ENCODE data around the gene MPC1.

MPC1 gene

DNA sequence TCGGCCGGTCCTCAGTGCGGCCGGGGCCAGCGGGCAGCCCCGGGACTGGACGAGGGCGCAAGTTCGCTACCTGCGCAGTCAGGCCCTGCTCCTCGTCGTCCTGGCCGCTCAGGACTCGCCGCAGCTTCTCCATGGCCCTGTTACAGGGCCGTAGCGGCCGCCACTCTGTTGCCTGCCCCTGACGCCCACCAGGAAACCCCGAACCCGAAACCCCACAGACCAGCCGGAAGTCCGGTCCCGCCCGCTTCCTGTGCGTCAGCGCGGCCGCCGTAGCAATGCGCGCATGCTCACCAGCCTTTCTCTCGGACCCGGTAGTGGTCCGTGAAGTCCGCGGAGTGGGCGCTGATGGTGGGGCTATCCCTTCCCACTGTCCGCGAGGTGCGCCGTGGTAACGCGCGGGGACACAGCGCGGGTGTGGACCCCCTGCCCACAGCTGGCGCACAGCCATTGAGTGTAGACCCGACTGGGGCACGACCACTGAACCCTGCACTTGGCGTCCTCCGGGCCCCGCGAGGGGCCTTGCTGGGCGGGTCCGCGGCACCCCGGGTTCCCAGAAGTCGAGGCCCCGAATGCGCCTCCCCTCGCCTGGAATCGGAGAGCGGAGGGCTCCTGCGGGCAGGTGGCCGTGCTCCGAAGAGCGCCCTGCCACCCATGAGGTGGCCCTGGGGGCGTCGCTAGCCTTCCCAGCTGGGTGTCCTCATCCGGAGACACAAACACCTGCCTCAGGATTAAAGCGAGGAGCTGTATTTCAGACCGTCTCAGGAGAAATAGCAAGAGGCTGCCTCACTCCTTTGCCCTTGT lies 40.2 kb downstream of the MPC1 start, which contains the start of gene SFT2D1:
Gene SFT2D1, minus strand, starts transcription at position 197 of the 801 bp plus-strand sequence. Its CDS starts 64 bp downstream, at position 133.
- H3K4me3 ChIP-seq (ENCODE audit: low read length), result peak within 1 kb of the TSS; percentile 89
- DNase-seq (ENCODE audit: low read depth), result peak; percentile 74
- TF ChIP-seq, protein P1, sequence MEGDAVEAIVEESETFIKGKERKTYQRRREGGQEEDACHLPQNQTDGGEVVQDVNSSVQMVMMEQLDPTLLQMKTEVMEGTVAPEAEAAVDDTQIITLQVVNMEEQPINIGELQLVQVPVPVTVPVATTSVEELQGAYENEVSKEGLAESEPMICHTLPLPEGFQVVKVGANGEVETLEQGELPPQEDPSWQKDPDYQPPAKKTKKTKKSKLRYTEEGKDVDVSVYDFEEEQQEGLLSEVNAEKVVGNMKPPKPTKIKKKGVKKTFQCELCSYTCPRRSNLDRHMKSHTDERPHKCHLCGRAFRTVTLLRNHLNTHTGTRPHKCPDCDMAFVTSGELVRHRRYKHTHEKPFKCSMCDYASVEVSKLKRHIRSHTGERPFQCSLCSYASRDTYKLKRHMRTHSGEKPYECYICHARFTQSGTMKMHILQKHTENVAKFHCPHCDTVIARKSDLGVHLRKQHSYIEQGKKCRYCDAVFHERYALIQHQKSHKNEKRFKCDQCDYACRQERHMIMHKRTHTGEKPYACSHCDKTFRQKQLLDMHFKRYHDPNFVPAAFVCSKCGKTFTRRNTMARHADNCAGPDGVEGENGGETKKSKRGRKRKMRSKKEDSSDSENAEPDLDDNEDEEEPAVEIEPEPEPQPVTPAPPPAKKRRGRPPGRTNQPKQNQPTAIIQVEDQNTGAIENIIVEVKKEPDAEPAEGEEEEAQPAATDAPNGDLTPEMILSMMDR (IDR thresholded peaks at IDR 0.05; ENCODE audit: insufficient read depth, low read depth, low read length, missing control alignments), result no peak

GRCh38 chr6:166341977-166342348 lies 40.8 kb downstream of the MPC1 start:
- TF ChIP-seq, protein P1 (IDR thresholded peaks at IDR 0.05; ENCODE audit: insufficient read depth, low read depth, low read length, missing control alignments), result no peak
- H3K4me3 ChIP-seq (ENCODE audit: low read length), result peak overlapping the region; percentile 89
- DNase-seq (ENCODE audit: low read depth), result peak; percentile 19

DNA sequence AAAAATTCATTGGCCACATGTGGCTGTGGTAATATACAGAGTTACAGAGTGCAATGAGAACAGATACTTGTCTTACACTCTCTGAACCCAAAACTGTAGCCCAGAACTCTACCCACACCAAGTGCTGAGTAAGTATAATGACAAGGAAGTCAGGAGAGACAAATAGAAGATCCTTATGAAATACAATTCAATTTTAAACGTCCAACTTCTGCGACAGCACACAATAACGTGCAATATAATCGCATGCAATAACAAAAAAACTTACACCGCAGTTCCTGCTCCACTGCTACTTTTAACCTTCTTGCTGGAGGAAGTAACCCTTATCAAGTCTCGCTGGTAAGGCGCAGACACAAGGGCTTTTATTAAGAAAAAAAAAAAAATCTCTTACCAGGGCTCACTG lies 41.3 kb downstream of the MPC1 start:
- DNase-seq (ENCODE audit: low read depth), result no peak

GRCh38 chr6:166338854-166339253 lies 43.9 kb downstream of the MPC1 start:
- no peak for DNase-seq (ENCODE audit: low read depth)
- TF ChIP-seq, protein P1 (IDR thresholded peaks at IDR 0.05; ENCODE audit: insufficient read depth, low read depth, low read length, missing control alignments), result no peak
- no peak overlapping the region for H3K4me3 ChIP-seq (ENCODE audit: low read length)

More for the DNA sequence above, 41.3 kb downstream of the MPC1 start:
- TF ChIP-seq, protein P1 (IDR thresholded peaks at IDR 0.05; ENCODE audit: insufficient read depth, low read depth, low read length, missing control alignments), result no peak
- H3K4me3 ChIP-seq (ENCODE audit: low read length), result peak overlapping the region; percentile 89

- TF ChIP-seq, protein P1 (IDR thresholded peaks at IDR 0.05; ENCODE audit: insufficient read depth, low read depth, low read length, missing control alignments), result no peak
- DNase-seq (ENCODE audit: low read depth), result no peak
- H3K4me3 ChIP-seq (ENCODE audit: low read length), result no peak overlapping the region
These were observed 45.9 kb downstream of the MPC1 start for GRCh38 chr6:166336847-166337246.

DNA sequence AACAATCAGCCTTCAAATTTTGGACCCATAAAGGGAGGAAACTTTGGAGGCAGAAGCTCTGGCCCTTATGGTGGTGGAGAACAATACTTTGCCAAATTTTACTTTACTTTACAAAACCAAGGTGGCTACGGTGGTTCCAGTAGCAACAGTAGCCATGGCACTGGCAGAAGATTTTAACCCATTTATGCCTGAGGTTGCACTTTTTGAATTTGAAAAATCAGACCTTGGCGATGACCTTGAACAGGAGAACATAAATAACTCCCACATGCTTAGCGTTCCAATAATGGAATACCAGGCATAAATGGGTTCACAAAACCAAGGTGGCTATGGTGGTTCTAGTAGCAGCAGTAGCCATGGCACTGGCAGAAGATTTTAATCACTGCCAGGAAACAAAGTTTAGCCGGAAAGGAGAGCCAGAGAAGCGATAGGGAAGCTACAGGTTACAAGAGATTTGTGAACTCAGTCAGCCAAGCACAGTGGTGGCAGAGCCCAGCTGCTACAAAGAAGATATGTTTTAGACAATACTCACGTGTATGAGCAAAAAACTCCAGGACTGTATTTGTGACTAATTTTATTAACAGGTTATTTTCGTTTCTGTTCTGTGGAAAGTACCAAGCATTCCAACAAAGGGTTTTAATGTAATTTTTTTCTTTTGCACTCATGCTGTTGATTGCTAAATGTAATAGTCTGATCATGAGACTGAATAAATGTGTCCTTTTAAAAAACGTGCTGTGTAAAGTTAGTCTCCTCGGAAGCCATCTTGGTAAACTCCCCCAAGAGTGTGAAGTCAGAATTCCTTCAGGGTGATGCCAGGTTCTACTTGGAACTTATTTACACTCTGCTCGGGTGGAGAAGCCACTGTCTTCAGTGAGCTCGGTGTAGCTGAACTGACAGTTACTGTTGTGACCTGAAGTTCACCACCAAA lies 47.1 kb downstream of the MPC1 start:
- no peak for DNase-seq (ENCODE audit: low read depth)
- no peak overlapping the region for H3K4me3 ChIP-seq (ENCODE audit: low read length)
- TF ChIP-seq, protein P1 (IDR thresholded peaks at IDR 0.05; ENCODE audit: insufficient read depth, low read depth, low read length, missing control alignments), result no peak

All from epithelial cell of esophagus (primary cell).